ENCODE results near the gene OSTF1. TPM values are rescaled to one million over a fixed set of nuclear protein-coding genes. Genes with fewer than 3 reads are reported as not detected.
A peak's percentile ranks its signal among the peaks of the same experiment; 100 is the strongest.

OSTF1 gene
- total RNA-seq, 1 experiment from 2014 or later, result 17.8 TPM

DNA sequence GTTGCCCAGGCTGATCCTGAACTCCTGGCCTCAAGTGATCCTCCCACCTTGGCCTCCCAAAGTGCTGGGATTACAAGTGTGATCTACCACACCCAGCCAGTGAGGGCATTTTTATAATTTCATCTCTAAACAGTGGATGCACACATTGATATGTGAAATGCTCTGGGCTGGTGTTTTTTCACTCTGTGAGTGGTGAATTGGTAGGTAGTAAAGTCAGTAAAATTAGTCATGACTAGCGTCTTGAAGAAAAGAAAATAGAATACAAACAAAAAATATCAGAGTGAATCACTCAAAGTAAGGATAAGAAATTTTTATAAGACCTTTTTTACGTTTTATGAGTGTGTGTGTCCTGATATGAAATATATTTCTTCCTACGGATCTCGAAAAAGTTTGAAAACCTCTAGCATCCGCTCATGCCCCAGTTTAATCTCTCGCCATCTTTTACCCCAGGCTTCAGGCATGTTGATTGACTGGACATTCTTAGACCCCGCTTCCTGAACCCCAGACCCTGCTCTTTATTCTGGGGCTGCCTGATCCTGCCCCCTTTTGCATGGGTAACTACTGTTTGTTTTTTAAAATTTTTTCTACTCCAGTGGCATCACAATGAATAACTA lies 14.0 kb downstream of the OSTF1 start:
- H3K36me3 Mint-ChIP-seq, result no peaks in the 10 kb centered on the region
- no peak overlapping the region for H3K27ac Mint-ChIP-seq
- no peaks in the 10 kb centered on the region for H3K27me3 Mint-ChIP-seq (ENCODE audit: low read depth)
- CTCF ChIA-PET, result no interaction called here
- no peaks in the 10 kb centered on the region for H3K9me3 Mint-ChIP-seq
- no peak for DNase-seq (ENCODE audit: low spot score)
- H3K4me3 Mint-ChIP-seq, result no peak overlapping the region
- ATAC-seq, result no peak
- H3K4me1 Mint-ChIP-seq, result peaks cover 10% of the 10 kb centered on the region
- POLR2A ChIA-PET, result no interaction called here
- TF ChIP-seq ESRRA (CRISPR knock-in tag; IDR thresholded peaks at IDR 0.05; ENCODE audit: borderline replicate concordance) (no peak), ZNF121 (CRISPR knock-in tag; IDR thresholded peaks at IDR 0.05) (0 out of 2 replicates have a peak, but pooled peaks have one; percentile 10)

- ChIA-PET CTCF (no interaction called here), POLR2A (interaction anchor here (1.7 kb wide), 1 partner anchor 17 kb away, joined by 8 read pairs; the partner anchor contains the start of genes NMRK1 and OSTF1)
- DNase-seq (ENCODE audit: low spot score) (no peak), ATAC-seq (no peak)
- no peak overlapping the region for H3K27ac Mint-ChIP-seq
- no peak overlapping the region for H3K4me3 Mint-ChIP-seq
- H3K36me3 Mint-ChIP-seq, result no peaks in the 10 kb centered on the region
- H3K4me1 Mint-ChIP-seq, result peaks cover 10% of the 10 kb centered on the region
- no peaks in the 10 kb centered on the region for H3K9me3 Mint-ChIP-seq
- TF ChIP-seq USF1 (CRISPR knock-in tag; IDR thresholded peaks at IDR 0.05) (no peak), ZBTB21 (CRISPR knock-in tag; IDR thresholded peaks at IDR 0.05; ENCODE audit: borderline replicate concordance) (no peak), CREB1 (CRISPR knock-in tag; IDR thresholded peaks at IDR 0.05) (no peak), TEAD1 (CRISPR knock-in tag; IDR thresholded peaks at IDR 0.05) (no peak), ZNF423 (CRISPR knock-in tag; IDR thresholded peaks at IDR 0.05) (no peak), IRF2 (CRISPR knock-in tag; IDR thresholded peaks at IDR 0.05; ENCODE audit: borderline replicate concordance, low read depth) (no peak), NFATC4 (CRISPR knock-in tag; IDR thresholded peaks at IDR 0.05) (no peak), NR1H2 (CRISPR knock-in tag; IDR thresholded peaks at IDR 0.05) (no peak)
- no peaks in the 10 kb centered on the region for H3K27me3 Mint-ChIP-seq (ENCODE audit: low read depth)
Observed at GRCh38 chr9:75104607-75105006, 16.3 kb downstream of the OSTF1 start.

DNA sequence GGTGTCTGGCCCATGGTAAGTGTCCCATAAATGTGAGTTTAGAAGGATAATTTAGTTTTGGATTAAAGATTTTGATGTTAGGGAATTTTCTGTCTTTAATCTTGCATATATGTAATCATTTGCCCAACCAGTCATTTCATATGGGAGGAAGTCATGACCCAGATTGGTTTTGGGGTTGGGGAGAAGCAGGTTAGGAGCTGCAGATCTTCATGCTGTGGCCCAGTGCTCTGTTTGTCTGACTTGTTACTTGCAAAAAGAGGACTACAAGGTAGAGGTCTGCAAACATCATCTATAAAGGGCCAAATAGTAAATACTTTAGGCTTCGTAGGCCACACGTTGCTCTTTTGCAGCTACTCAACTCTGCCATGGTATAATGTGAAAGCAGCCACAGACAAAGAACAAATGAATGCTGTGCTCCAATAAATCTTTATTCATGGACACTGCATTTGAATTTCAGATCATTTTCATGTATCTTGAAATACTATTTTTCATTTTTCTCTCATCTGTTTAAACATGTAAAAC lies 16.8 kb downstream of the OSTF1 start:
- Mint-ChIP-seq H3K4me1 (peaks cover 10% of the 10 kb centered on the region), H3K27ac (no peak overlapping the region), H3K27me3 (ENCODE audit: low read depth) (no peaks in the 10 kb centered on the region), H3K9me3 (no peaks in the 10 kb centered on the region), H3K4me3 (no peak overlapping the region), H3K36me3 (no peaks in the 10 kb centered on the region)
- ATAC-seq (no peak), DNase-seq (ENCODE audit: low spot score) (no peak)
- ChIA-PET CTCF (no interaction called here), POLR2A (interaction anchor here (1.7 kb wide), 1 partner anchor 17 kb away, joined by 8 read pairs; the partner anchor contains the start of genes NMRK1 and OSTF1)
- TF ChIP-seq IRF1 (CRISPR knock-in tag; IDR thresholded peaks at IDR 0.05), result no peak

DNA sequence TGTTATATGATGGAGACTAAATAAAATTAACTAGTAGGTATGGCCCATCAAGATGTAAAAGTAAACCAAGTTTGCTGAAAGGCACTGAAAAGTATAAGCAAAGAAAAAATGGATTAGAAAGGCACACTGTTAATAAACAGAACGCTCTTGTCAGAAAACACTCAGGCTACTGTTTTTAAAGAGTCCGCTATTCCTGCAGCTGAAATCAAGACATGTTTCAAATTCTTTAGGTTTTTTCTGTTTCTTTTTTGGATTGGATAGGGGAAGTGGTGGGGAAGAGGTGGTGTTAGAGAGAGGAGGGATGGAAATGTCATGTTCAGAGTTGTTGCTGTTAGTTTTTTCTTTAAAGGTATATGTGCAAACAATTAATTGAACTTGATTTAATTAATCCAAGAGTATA lies 17.5 kb downstream of the OSTF1 start:
- POLR2A ChIA-PET, result interaction anchor here (0.6 to 0.7 kb wide), 2 partner anchors 73 to 210 kb away, joined by 3 to 4 read pairs; no protein-coding TSS in a partner anchor

GRCh38 chr9:75106857-75107256 lies 18.5 kb downstream of the OSTF1 start:
- Mint-ChIP-seq H3K9me3 (no peaks in the 10 kb centered on the region), H3K4me3 (no peak overlapping the region), H3K27me3 (ENCODE audit: low read depth) (no peaks in the 10 kb centered on the region), H3K27ac (no peak overlapping the region), H3K4me1 (no peaks in the 10 kb centered on the region), H3K36me3 (no peaks in the 10 kb centered on the region)
- no peak for TF ChIP-seq ZNF396 (CRISPR knock-in tag; IDR thresholded peaks at IDR 0.05; ENCODE audit: borderline replicate concordance)
- TF ChIP-seq, protein P1, sequence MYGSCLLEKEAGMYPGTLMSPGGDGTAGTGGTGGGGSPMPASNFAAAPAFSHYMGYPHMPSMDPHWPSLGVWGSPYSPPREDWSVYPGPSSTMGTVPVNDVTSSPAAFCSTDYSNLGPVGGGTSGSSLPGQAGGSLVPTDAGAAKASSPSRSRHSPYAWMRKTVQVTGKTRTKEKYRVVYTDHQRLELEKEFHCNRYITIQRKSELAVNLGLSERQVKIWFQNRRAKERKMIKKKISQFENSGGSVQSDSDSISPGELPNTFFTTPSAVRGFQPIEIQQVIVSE (CRISPR knock-in tag; IDR thresholded peaks at IDR 0.05; ENCODE audit: borderline replicate concordance), result no peak
- TF ChIP-seq GTF2I (CRISPR knock-in tag; conservative IDR thresholded peaks at IDR 0.05), result no peak
- TF ChIP-seq CREB1 (CRISPR knock-in tag; IDR thresholded peaks at IDR 0.05), result no peak
- TF ChIP-seq ERG (CRISPR knock-in tag; IDR thresholded peaks at IDR 0.05), result no peak
- TF ChIP-seq, protein P2, sequence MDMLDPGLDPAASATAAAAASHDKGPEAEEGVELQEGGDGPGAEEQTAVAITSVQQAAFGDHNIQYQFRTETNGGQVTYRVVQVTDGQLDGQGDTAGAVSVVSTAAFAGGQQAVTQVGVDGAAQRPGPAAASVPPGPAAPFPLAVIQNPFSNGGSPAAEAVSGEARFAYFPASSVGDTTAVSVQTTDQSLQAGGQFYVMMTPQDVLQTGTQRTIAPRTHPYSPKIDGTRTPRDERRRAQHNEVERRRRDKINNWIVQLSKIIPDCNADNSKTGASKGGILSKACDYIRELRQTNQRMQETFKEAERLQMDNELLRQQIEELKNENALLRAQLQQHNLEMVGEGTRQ (CRISPR knock-in tag; IDR thresholded peaks at IDR 0.05), result no peak
- POLR2A ChIA-PET, result interaction anchor here (0.7 kb wide), 1 partner anchor 944 kb away, joined by 6 read pairs; no protein-coding TSS in a partner anchor
- DNase-seq (ENCODE audit: low spot score), result no peak
- CTCF ChIA-PET, result interaction anchor here (1.0 kb wide), 1 partner anchor 79 kb away, joined by 4 read pairs; no protein-coding TSS in a partner anchor
- ATAC-seq, result no peak

More for the DNA sequence above, 17.5 kb downstream of the OSTF1 start:
- H3K4me3 Mint-ChIP-seq, result no peak overlapping the region
- no peak for ATAC-seq
- H3K36me3 Mint-ChIP-seq, result no peaks in the 10 kb centered on the region
- no peaks in the 10 kb centered on the region for H3K27me3 Mint-ChIP-seq (ENCODE audit: low read depth)
- no peaks in the 10 kb centered on the region for H3K9me3 Mint-ChIP-seq
- CTCF ChIA-PET, result no interaction called here
- no peak for TF ChIP-seq HMGA2 (CRISPR knock-in tag; IDR thresholded peaks at IDR 0.05)
- no peak for TF ChIP-seq KAT7 (CRISPR knock-in tag; IDR thresholded peaks at IDR 0.05; ENCODE audit: borderline replicate concordance)
- TF ChIP-seq TP53 (CRISPR knock-in tag; IDR thresholded peaks at IDR 0.05), result no peak
- no peak for TF ChIP-seq ZNF219 (CRISPR knock-in tag; IDR thresholded peaks at IDR 0.05; ENCODE audit: borderline replicate concordance)
- TF ChIP-seq SMAD4 (CRISPR knock-in tag; IDR thresholded peaks at IDR 0.05), result no peak
- no peak for TF ChIP-seq ATF1 (CRISPR knock-in tag; IDR thresholded peaks at IDR 0.05)
- TF ChIP-seq JAZF1 (CRISPR knock-in tag; IDR thresholded peaks at IDR 0.05), result no peak
- TF ChIP-seq NFYB (CRISPR knock-in tag; conservative IDR thresholded peaks at IDR 0.05; ENCODE audit: low read depth), result no peak
- no peak for TF ChIP-seq ESRRA (CRISPR knock-in tag; IDR thresholded peaks at IDR 0.05; ENCODE audit: borderline replicate concordance)
- TF ChIP-seq ZNF317 (CRISPR knock-in tag; IDR thresholded peaks at IDR 0.05; ENCODE audit: borderline replicate concordance, low read depth), result no peak
- no peak overlapping the region for H3K27ac Mint-ChIP-seq
- H3K4me1 Mint-ChIP-seq, result peaks cover 9% of the 10 kb centered on the region
- DNase-seq (ENCODE audit: low spot score), result no peak

Measured in WTC11 (cell line).